Ascending aorta (tissue), 2 donors: ENCODE data around the gene ZNF296. TPM values are rescaled to one million over a fixed set of nuclear protein-coding genes. Genes with fewer than 3 reads are reported as not detected.

ENCODE experiments used
- DNase-seq, 2 donors: peaks; one replicate each; pipeline ENCODE4 v3.0.0-alpha.2; 2019; ENCODE audit warnings: low spot score in 2 of 2
- H3K27ac ChIP-seq, 2 donors: fragments of 200-600 bp; sonication (generic); one replicate each; pipeline ENCODE4 v1.5.1; 2016 to 2017; ENCODE audit warnings: mild to moderate bottlenecking in 1 of 2
- H3K27me3 ChIP-seq: fragments of 200-600 bp; sonication (generic); one replicate; pipeline ENCODE4 v1.5.1; 2017
- H3K36me3 ChIP-seq, 2 donors: fragments of 200-600 bp; sonication (generic); one replicate each; pipeline ENCODE4 v1.5.1; 2016
- H3K4me1 ChIP-seq, 2 donors: fragments of 200-600 bp; sonication (generic); one replicate each; pipeline ENCODE4 v1.5.1; 2016 to 2017; ENCODE audit warnings: mild to moderate bottlenecking in 1 of 2
- H3K4me3 ChIP-seq, 2 donors: fragments of 200-600 bp; sonication (generic); one replicate each; pipeline ENCODE4 v1.5.1; 2016 to 2017; ENCODE audit warnings: mild to moderate bottlenecking in 1 of 2
- H3K9me3 ChIP-seq, 2 donors: fragments of 200-600 bp; sonication (generic); one replicate each; pipeline ENCODE4 v1.5.1; 2016
- CTCF ChIP-seq, 3 experiments: fragments of 200-600 bp in 2 of 3; fragments of 450-650 bp in 1 of 3; sonication (generic) in 2 of 3; IDR thresholded peaks; one replicate each; pipeline ENCODE4 v1.5.1; 2016 to 2019; ENCODE audit warnings: antibody characterized with exemption in 3 of 3, mild to moderate bottlenecking in 1 of 3, moderate library complexity in 1 of 3
- intact Hi-C: fragments of 100-400 bp; cut with DNase I; formaldehyde crosslinking; loops from one replicate; pipeline ENCODE4 v1.15.1; 2023
- total RNA-seq: library from RNA; depleted of rRNA; stranded (reverse); fragments of >200 nt; gene quantifications from one replicate; pipeline ENCODE4 v1.1.0, GENCODE V29; 2016

ZNF296 gene
- total RNA-seq, result not detected

- Histone ChIP-seq H3K4me1 (peaks cover 7 to 10% of the 10 kb centered on the region in 2 donors), H3K4me3 (peak within 1 kb of the TSS; percentile 12 to 62), H3K36me3 (peaks cover 6 to 7% of the 10 kb centered on the region in 2 donors), H3K9me3 (no peaks in the 10 kb centered on the region), H3K27me3 (no peaks in the 10 kb centered on the region), H3K27ac (peak within 1 kb of the TSS; percentile 43 to 44)
- intact Hi-C loops, result no loop called here
- DNase-seq, result peak in 1 of 2 donors; percentile 83
- no peak for TF ChIP-seq CTCF (IDR thresholded peaks at IDR 0.05)
Measured at GRCh38 chr19:45076029-45076850, at the start of gene ZNF296. Gene ZNF296, minus strand, starts transcription at chr19:45076478. Its CDS starts 105 bp downstream, at chr19:45076373.

- Histone ChIP-seq H3K4me3 (no peak overlapping the region), H3K4me1 (no peaks in the 10 kb centered on the region), H3K9me3 (no peaks in the 10 kb centered on the region), H3K27me3 (no peaks in the 10 kb centered on the region), H3K36me3 (no peaks in the 10 kb centered on the region), H3K27ac (no peak overlapping the region)
- intact Hi-C loops, result no loop called here
- TF ChIP-seq CTCF (IDR thresholded peaks at IDR 0.05), result no peak
- no peak for DNase-seq
Measured at GRCh38 chr19:45125360-45125759, 49.1 kb upstream of the ZNF296 start.

- no peak for DNase-seq
- no peaks in the 10 kb centered on the region for H3K9me3 ChIP-seq
- no peaks in the 10 kb centered on the region for H3K27me3 ChIP-seq
- H3K4me1 ChIP-seq, result no peaks in the 10 kb centered on the region
- H3K27ac ChIP-seq, result no peak overlapping the region
- no peaks in the 10 kb centered on the region for H3K36me3 ChIP-seq
- no peak for TF ChIP-seq CTCF (IDR thresholded peaks at IDR 0.05)
- intact Hi-C loops, result no loop called here
- H3K4me3 ChIP-seq, result no peak overlapping the region
Measured at GRCh38 chr19:45124021-45124420, 47.7 kb upstream of the ZNF296 start.

- no peaks in the 10 kb centered on the region for H3K27me3 ChIP-seq
- H3K36me3 ChIP-seq, result no peaks in the 10 kb centered on the region
- no peak overlapping the region for H3K4me3 ChIP-seq
- intact Hi-C loops, result no loop called here
- H3K4me1 ChIP-seq, result no peaks in the 10 kb centered on the region
- no peaks in the 10 kb centered on the region for H3K9me3 ChIP-seq
- no peak for DNase-seq
- H3K27ac ChIP-seq, result no peak overlapping the region
- TF ChIP-seq CTCF (IDR thresholded peaks at IDR 0.05), result no peak
Measured at GRCh38 chr19:45123440-45123850, 47.2 kb upstream of the ZNF296 start.

- no peaks in the 10 kb centered on the region for H3K36me3 ChIP-seq
- H3K4me3 ChIP-seq, result no peak overlapping the region
- no peaks in the 10 kb centered on the region for H3K4me1 ChIP-seq
- H3K27ac ChIP-seq, result no peak overlapping the region
- H3K9me3 ChIP-seq, result no peaks in the 10 kb centered on the region
- TF ChIP-seq CTCF (IDR thresholded peaks at IDR 0.05), result no peak
- no peak for DNase-seq
- H3K27me3 ChIP-seq, result no peaks in the 10 kb centered on the region
- intact Hi-C loops, result no loop called here
Measured at GRCh38 chr19:45122832-45123231, 46.6 kb upstream of the ZNF296 start.
